H1 (cell line): ENCODE results near the gene GCLM. TPM values are rescaled to one million over a fixed set of nuclear protein-coding genes. Genes with fewer than 3 reads are reported as not detected.

Experiments
- CTCF ChIA-PET: fragments of 300-600 bp; sonication (Branson Sonifier 250); formaldehyde crosslinking; loops from one replicate; lab custom pipeline; 2021; ENCODE audit not compliant: partially characterized antibody; lab: Charles Lee
- POLR2A ChIA-PET: fragments of 300-600 bp; sonication (Branson Sonifier 250); formaldehyde crosslinking; loops from one replicate; lab custom pipeline; 2021; ENCODE audit warnings: inconsistent platforms; ENCODE audit not compliant: partially characterized antibody; lab: Charles Lee
- DNase-seq, 2 experiments: peaks; one replicate each; pipeline versions ENCODE4 v3.0.0 to v3.0.0-alpha.2; 2010 to 2022; ENCODE audit warnings: low spot score in 2 of 2, low read depth in 1 of 2, mixed read lengths in 1 of 2
- FAIRE-seq: peaks from 2 replicates; lab custom pipeline; 2011; peaks lifted over from hg19 to GRCh38; lab: Jason Lieb, UNC
- H2AFZ ChIP-seq: 2 replicates; pipeline ENCODE4 v1.8.1; 2012; ENCODE audit warnings: low read length, inconsistent platforms
- H2AK5ac ChIP-seq: 2 replicates; pipeline ENCODE4 v1.6.1; 2013; ENCODE audit warnings: low read depth, low read length
- H2BK120ac ChIP-seq: replicated peaks from 2 replicates; pipeline ENCODE3; 2013; ENCODE audit warnings: low read depth, low read length, inconsistent platforms
- H2BK12ac ChIP-seq: 2 replicates; pipeline ENCODE4 v1.6.1; 2013; ENCODE audit warnings: low read depth, low read length
- H2BK15ac ChIP-seq: 2 replicates; pipeline ENCODE4 v1.6.1; 2013; ENCODE audit warnings: low read length
- H2BK20ac ChIP-seq: 2 replicates; pipeline ENCODE4 v1.6.1; 2013; ENCODE audit warnings: low read length
- H2BK5ac ChIP-seq: 2 replicates; pipeline ENCODE4 v1.6.1; 2013; ENCODE audit warnings: low read depth, low read length
- H3K14ac ChIP-seq: 2 replicates; pipeline ENCODE4 v1.6.1; 2013; ENCODE audit warnings: inconsistent platforms; ENCODE audit not compliant: insufficient read length
- H3K18ac ChIP-seq: 2 replicates; pipeline ENCODE4 v1.6.1; 2013; ENCODE audit warnings: low read length; ENCODE audit errors: extremely low read depth
- H3K23ac ChIP-seq: 2 replicates; pipeline ENCODE4 v1.6.1; 2013; ENCODE audit warnings: inconsistent platforms; ENCODE audit not compliant: insufficient read length
- H3K23me2 ChIP-seq: 2 replicates; pipeline ENCODE4 v1.6.1; 2013; ENCODE audit warnings: low read depth, low read length
- H3K27ac ChIP-seq: 2 replicates; pipeline ENCODE4 v1.6.1; 2011; ENCODE audit warnings: low read depth, low read length, inconsistent platforms
- H3K27me3 ChIP-seq, 4 experiments: replicated peaks in 1 of 4; 1 replicate in 1 of 4; 2 replicates in 3 of 4; pipeline versions ENCODE4 v1.6.1 to v1.8.1; 2011 to 2013; ENCODE audit warnings: low read length in 3 of 4, mild to moderate bottlenecking in 3 of 4, inconsistent platforms in 2 of 4, mixed read lengths in 2 of 4, moderate library complexity in 1 of 4; ENCODE audit not compliant: control insufficient read depth in 3 of 4, insufficient read depth in 3 of 4; ENCODE audit errors: extremely low read depth in 1 of 4
- H3K36me3 ChIP-seq, 4 experiments: 2 replicates each; pipeline versions ENCODE4 v1.6.1 to v1.8.1; 2011 to 2013; ENCODE audit warnings: mild to moderate bottlenecking in 4 of 4, low read length in 3 of 4, moderate library complexity in 2 of 4, control low read depth in 1 of 4, inconsistent platforms in 1 of 4; ENCODE audit not compliant: insufficient read depth in 4 of 4, control insufficient read depth in 2 of 4
- H3K4ac ChIP-seq: replicated peaks from 2 replicates; pipeline ENCODE3; 2013; ENCODE audit warnings: low read length, low read depth, mixed read lengths, inconsistent platforms; ENCODE audit not compliant: insufficient read length
- H3K4me1 ChIP-seq, 4 experiments: replicated peaks in 1 of 4; 1 replicate in 1 of 4; 2 replicates in 3 of 4; pipeline versions ENCODE4 v1.6.1 to v1.8.1; 2011 to 2013; ENCODE audit warnings: low read length in 3 of 4, inconsistent platforms in 2 of 4, mixed read lengths in 1 of 4; ENCODE audit not compliant: insufficient read depth in 4 of 4, control insufficient read depth in 3 of 4
- H3K4me2 ChIP-seq, 2 experiments: 2 replicates each; pipeline versions ENCODE4 v1.6.1 to v1.8.1; 2011 to 2013; ENCODE audit warnings: low read depth in 2 of 2, low read length in 2 of 2, control low read depth in 1 of 2, inconsistent platforms in 1 of 2, mild to moderate bottlenecking in 1 of 2; ENCODE audit not compliant: insufficient read depth in 1 of 2
- H3K4me3 ChIP-seq, 4 experiments: fragments of 200-600, 300-600 bp in 1 of 4; sonication (generic), shearing (Covaris generic), sonication (Bioruptor Twin) in 1 of 4; 2 replicates each; pipeline versions ENCODE4 v1.5.1 to v1.8.1; 2011 to 2016; ENCODE audit warnings: low read length in 4 of 4, low read depth in 3 of 4, control low read depth in 2 of 4, inconsistent platforms in 2 of 4, mild to moderate bottlenecking in 2 of 4, mixed read lengths in 1 of 4, moderate library complexity in 1 of 4; ENCODE audit not compliant: insufficient read depth in 2 of 4; ENCODE audit errors: extremely low read depth in 1 of 4
- H3K56ac ChIP-seq: replicated peaks from 2 replicates; pipeline ENCODE3; 2013; ENCODE audit warnings: low read depth, mild to moderate bottlenecking, mixed read lengths, low read length, inconsistent platforms; ENCODE audit not compliant: insufficient read length
- H3K79me1 ChIP-seq: 2 replicates; pipeline ENCODE4 v1.6.1; 2013; ENCODE audit warnings: low read depth, low read length, control low read depth
- H3K79me2 ChIP-seq, 2 experiments: 2 replicates each; pipeline versions ENCODE4 v1.6.1 to v1.8.1; 2012 to 2013; ENCODE audit warnings: low read length in 2 of 2, mild to moderate bottlenecking in 2 of 2, inconsistent platforms in 1 of 2; ENCODE audit not compliant: insufficient read depth in 2 of 2, control insufficient read depth in 1 of 2
- H3K9ac ChIP-seq, 4 experiments: replicated peaks in 1 of 4; 1 replicate in 1 of 4; 2 replicates in 3 of 4; pipeline versions ENCODE4 v1.6.1 to v1.8.1; 2011 to 2013; ENCODE audit warnings: low read depth in 3 of 4, low read length in 3 of 4, control low read depth in 2 of 4, mild to moderate bottlenecking in 2 of 4, moderate library complexity in 2 of 4, inconsistent platforms in 1 of 4; ENCODE audit errors: extremely low read depth in 1 of 4
- H3K9me3 ChIP-seq, 2 experiments: 2 replicates each; pipeline versions ENCODE4 v1.6.1 to v1.8.1; 2012 to 2013; ENCODE audit warnings: mild to moderate bottlenecking in 2 of 2, moderate library complexity in 2 of 2, control low read depth in 1 of 2, inconsistent platforms in 1 of 2, low read depth in 1 of 2, low read length in 1 of 2, mixed read lengths in 1 of 2; ENCODE audit not compliant: insufficient read depth in 2 of 2
- H4K20me1 ChIP-seq, 2 experiments: replicated peaks in 1 of 2; 2 replicates each; pipeline versions ENCODE3 to v1.8.1; 2011 to 2013; ENCODE audit warnings: inconsistent platforms in 2 of 2, low read length in 2 of 2, mild to moderate bottlenecking in 1 of 2; ENCODE audit not compliant: insufficient read depth in 2 of 2, control insufficient read depth in 1 of 2
- H4K5ac ChIP-seq: 2 replicates; pipeline ENCODE4 v1.6.1; 2013; ENCODE audit warnings: low read length, low read depth, mixed read lengths, inconsistent platforms; ENCODE audit not compliant: insufficient read length
- H4K8ac ChIP-seq: 2 replicates; pipeline ENCODE4 v1.8.0; 2013; ENCODE audit warnings: mild to moderate bottlenecking, moderate library complexity, low read length, inconsistent platforms; ENCODE audit not compliant: insufficient read depth; ENCODE audit errors: extremely low read depth
- H4K91ac ChIP-seq: replicated peaks from 2 replicates; pipeline ENCODE3; 2013; ENCODE audit warnings: low read length, mixed read lengths, inconsistent platforms; ENCODE audit not compliant: insufficient read length
- ASH2L ChIP-seq: fragments of 200-600, 300-600 bp; sonication (generic); IDR thresholded peaks from one replicate; pipeline ENCODE4 v1.7.1; 2017; ENCODE audit warnings: low read length
- BRCA1 ChIP-seq: IDR thresholded peaks from 2 replicates; pipeline ENCODE4 v1.6.1; 2012; ENCODE audit warnings: low read depth, low read length, improper control_type of control experiment
- CBX8 ChIP-seq: fragments of 300-800, 300-1000 bp; sonication (generic); IDR thresholded peaks from 2 replicates; pipeline ENCODE4 v1.7.1; 2016; ENCODE audit warnings: low read depth, low read length, borderline replicate concordance
- CHD1 ChIP-seq: IDR thresholded peaks from 2 replicates; pipeline ENCODE4 v1.6.1; 2012; ENCODE audit warnings: low read depth, low read length, improper control_type of control experiment
- EP300 ChIP-seq, 2 experiments: IDR thresholded peaks; 1 replicate in 1 of 2; 2 replicates in 1 of 2; pipeline ENCODE4 v1.6.1; 2011 to 2012; ENCODE audit warnings: low read depth in 2 of 2, low read length in 2 of 2, mild to moderate bottlenecking in 2 of 2, borderline replicate concordance in 1 of 2, inconsistent platforms in 1 of 2, moderate library complexity in 1 of 2
- FOSL1 ChIP-seq: IDR thresholded peaks from 2 replicates; pipeline ENCODE4 v1.6.1; 2011; ENCODE audit warnings: mild to moderate bottlenecking, low read depth, low read length, moderate library complexity; ENCODE audit not compliant: insufficient read depth
- KDM4A ChIP-seq: IDR thresholded peaks from one replicate; pipeline ENCODE4 v1.7.1; 2012; ENCODE audit warnings: low read depth, mild to moderate bottlenecking, moderate library complexity, low read length, inconsistent platforms; ENCODE audit not compliant: severe bottlenecking
- MAX ChIP-seq: IDR thresholded peaks from 2 replicates; pipeline ENCODE4 v1.6.1; 2012; ENCODE audit warnings: inconsistent platforms
- RBBP5 ChIP-seq: IDR thresholded peaks from 2 replicates; pipeline ENCODE4 v1.7.1; 2012; ENCODE audit warnings: low read depth, mild to moderate bottlenecking, inconsistent platforms, low read length, moderate library complexity, borderline replicate concordance
- SP4 ChIP-seq: IDR thresholded peaks from 2 replicates; pipeline ENCODE4 v1.6.1; 2012; ENCODE audit warnings: low read length, inconsistent platforms
- TAF1 ChIP-seq: IDR thresholded peaks from 2 replicates; pipeline ENCODE4 v1.6.1; 2011; ENCODE audit warnings: mild to moderate bottlenecking, low read depth, low read length
- TBP ChIP-seq: IDR thresholded peaks from 2 replicates; pipeline ENCODE4 v1.6.1; 2011; ENCODE audit warnings: low read depth, low read length, improper control_type of control experiment
- WGBS, 2 experiments: shearing (Covaris generic) in 1 of 2; methylation state at CpG; one replicate each; pipeline versions ENCODE4 v1.1.6 to v1.1.7; 2013 to 2015; ENCODE audit warnings: low lambda C conversion rate in 2 of 2, mixed read lengths in 2 of 2, inconsistent platforms in 1 of 2, low coverage in 1 of 2, missing lambda C conversion rate in 1 of 2; ENCODE audit not compliant: insufficient replicate concordance in 2 of 2, insufficient coverage in 1 of 2, insufficient read length in 1 of 2; ENCODE audit errors: extremely low coverage in 1 of 2, missing lambda C conversion rate in 1 of 2; 5-methylcytosine and 5-hydroxymethylcytosine counted together
- polyA plus RNA-seq, 7 experiments: library from polyadenylated mRNA; depleted of rRNA in 3 of 7; stranded (reverse) in 5 of 7; unstranded in 2 of 7; fragments of >200 nt in 5 of 7; fragments of 200-250 nt in 2 of 7; gene quantifications; 1 replicate in 5 of 7; 2 replicates in 1 of 7; 4 replicates in 1 of 7; pipeline versions ENCODE4 v1.2.1 to v1.2.3, GENCODE V29; 2011 to 2013; ENCODE audit warnings: missing spikeins in 2 of 7, mixed read lengths in 2 of 7
- total RNA-seq: library from RNA; stranded (reverse); fragmentation: NEBNext Ultra II Directional; extraction: Animal tissue kit (Norgen Biotek cat#: 25700); gene quantifications from 2 replicates; pipeline ENCODE4 v1.2.1, GENCODE V29; 2021

Gene GCLM
- total and polyA plus RNA-seq, 2 of the 8 experiments (the other 6 are each of a cell fraction or from before 2014, with no cell fraction given), result 3.1 to 12.8 TPM

- Histone ChIP-seq H3K9me3 (peaks cover 6 to 15% of the 10 kb centered on the region in 2 experiments), H2AK5ac (no peak overlapping the region), H2BK5ac (no peak overlapping the region), H2BK15ac (no peak overlapping the region), H4K20me1 (no peaks in the 10 kb centered on the region), H3K79me1 (no peaks in the 10 kb centered on the region), H3K27ac (no peak overlapping the region), H3K56ac (no peak overlapping the region), H3K9ac (no peak overlapping the region), H3K4ac (no peak overlapping the region), H4K8ac (no peak overlapping the region), H4K91ac (no peak overlapping the region), H3K27me3 (no peaks in the 10 kb centered on the region), H2BK20ac (no peak overlapping the region), H3K14ac (no peak overlapping the region), H3K4me3 (no peak overlapping the region), H2BK120ac (no peak overlapping the region), H3K36me3 (no peaks in the 10 kb centered on the region), H3K4me2 (no peak overlapping the region), H3K23ac (no peak overlapping the region), H2AFZ (no peak overlapping the region), H4K5ac (no peak overlapping the region), H3K23me2 (no peaks in the 10 kb centered on the region), H2BK12ac (no peak overlapping the region), H3K79me2 (no peaks in the 10 kb centered on the region)
- DNase-seq, result no peak
- WGBS, 2 experiments, result 94% methylated on average over 10 of the region's 10 CpGs; no CpG with 5 or more reads in 1 of the 2 experiments
- CTCF ChIA-PET, result no interaction called here
- FAIRE-seq, result no peak
- no peak for TF ChIP-seq FOSL1
- TF ChIP-seq TAF1, result no peak
- no peak for TF ChIP-seq ASH2L
- no peak for TF ChIP-seq EP300 (IDR thresholded peaks at IDR 0.05; ENCODE audit: borderline replicate concordance in 1 of 2, low read depth in 2 of 2, low read length in 2 of 2)
- TF ChIP-seq CBX8, result no peak
- TF ChIP-seq CHD1, result no peak
- no peak for TF ChIP-seq SP4
- TF ChIP-seq MAX, result no peak
- no peak for TF ChIP-seq RBBP5
- TF ChIP-seq KDM4A, result no peak
- TF ChIP-seq BRCA1, result no peak
- TF ChIP-seq TBP, result no peak
- TF ChIP-seq, all 59 proteins: peak for 0
- Histone ChIP-seq H3K4me1 (peaks cover 2 to 5% (median 4%) of the 10 kb centered on the region in 4 experiments; a peak in 4 of 7 replicates), H3K18ac (no peak overlapping the region)
- POLR2A ChIA-PET, result no interaction called here
These were observed 8.1 kb upstream of the GCLM start for GRCh38 chr1:93917302-93917701.
